Activated T-cell treated with anti-CD3 and anti-CD28 coated beads, Interleukin-2, amount 50 U/mL, for 24 hours (primary cell): Measurements from ENCODE around the gene MTMR8.

Source experiments
- DNase-seq: peaks from one replicate; pipeline ENCODE4 v3.0.0-alpha.2; 2020
- H3K27ac Mint-ChIP-seq: 2 replicates; pipeline ENCODE4 v1.8.0; 2020; ENCODE audit warnings: mild to moderate bottlenecking, mixed read lengths
- H3K27me3 Mint-ChIP-seq: 2 replicates; pipeline ENCODE4 v1.8.0; 2020; ENCODE audit warnings: mixed read lengths
- H3K36me3 Mint-ChIP-seq: 2 replicates; pipeline ENCODE4 v1.8.0; 2020; ENCODE audit warnings: low read depth, mixed read lengths
- H3K4me1 Mint-ChIP-seq: 2 replicates; pipeline ENCODE4 v1.8.0; 2020; ENCODE audit warnings: low read depth, mixed read lengths
- H3K4me3 Mint-ChIP-seq: 2 replicates; pipeline ENCODE4 v1.8.0; 2020; ENCODE audit warnings: mild to moderate bottlenecking, moderate library complexity, mixed read lengths
- H3K9me3 Mint-ChIP-seq: 2 replicates; pipeline ENCODE4 v1.8.0; 2020; ENCODE audit warnings: mixed read lengths

MTMR8 gene

GRCh38 chrX:64352081-64352480 is 43.2 kb downstream of the MTMR8 start:
- Mint-ChIP-seq H3K27me3 (peaks cover 42% of the 10 kb centered on the region), H3K9me3 (no peaks in the 10 kb centered on the region), H3K4me1 (no peaks in the 10 kb centered on the region), H3K4me3 (no peak overlapping the region), H3K36me3 (peaks cover 62% of the 10 kb centered on the region), H3K27ac (no peak overlapping the region)
- DNase-seq = no peak

GRCh38 chrX:64350521-64350920 is 44.7 kb downstream of the MTMR8 start:
- peaks cover 37% of the 10 kb centered on the region for H3K27me3 Mint-ChIP-seq

GRCh38 chrX:64350047-64350446 is 45.2 kb downstream of the MTMR8 start:
- Mint-ChIP-seq H3K4me1 (no peaks in the 10 kb centered on the region), H3K27ac (no peak overlapping the region), H3K27me3 (peaks cover 32% of the 10 kb centered on the region), H3K9me3 (no peaks in the 10 kb centered on the region), H3K4me3 (no peak overlapping the region), H3K36me3 (peaks cover 55% of the 10 kb centered on the region)
- DNase-seq = no peak

More at GRCh38 chrX:64350521-64350920, 44.7 kb downstream of the MTMR8 start:
- DNase-seq = no peak
- H3K4me3 Mint-ChIP-seq = no peak overlapping the region
- no peaks in the 10 kb centered on the region for H3K9me3 Mint-ChIP-seq
- peaks cover 60% of the 10 kb centered on the region for H3K36me3 Mint-ChIP-seq
- no peak overlapping the region for H3K27ac Mint-ChIP-seq
- no peaks in the 10 kb centered on the region for H3K4me1 Mint-ChIP-seq

GRCh38 chrX:64342811-64343210 is 52.4 kb downstream of the MTMR8 start:
- Mint-ChIP-seq H3K4me1 (no peaks in the 10 kb centered on the region), H3K27me3 (no peaks in the 10 kb centered on the region), H3K9me3 (no peaks in the 10 kb centered on the region), H3K27ac (no peak overlapping the region), H3K36me3 (peaks cover 28% of the 10 kb centered on the region), H3K4me3 (no peak overlapping the region)
- DNase-seq = no peak

- Mint-ChIP-seq H3K27me3 (peaks cover 4% of the 10 kb centered on the region), H3K36me3 (peaks cover 15% of the 10 kb centered on the region), H3K9me3 (no peaks in the 10 kb centered on the region), H3K4me3 (no peak overlapping the region), H3K27ac (no peak overlapping the region), H3K4me1 (no peaks in the 10 kb centered on the region)
- DNase-seq = no peak
These were observed 57.0 kb downstream of the MTMR8 start for GRCh38 chrX:64338296-64338695.

- Mint-ChIP-seq H3K27me3 (peaks cover 4% of the 10 kb centered on the region), H3K9me3 (no peaks in the 10 kb centered on the region), H3K4me1 (no peaks in the 10 kb centered on the region), H3K4me3 (no peak overlapping the region), H3K27ac (no peak overlapping the region), H3K36me3 (peaks cover 28% of the 10 kb centered on the region)
- no peak for DNase-seq
These were observed 60.8 kb downstream of the MTMR8 start for GRCh38 chrX:64334467-64334866.

GRCh38 chrX:64330284-64330683 is 65.0 kb downstream of the MTMR8 start:
- Mint-ChIP-seq H3K9me3 (peaks cover 2% of the 10 kb centered on the region), H3K4me1 (no peaks in the 10 kb centered on the region), H3K27me3 (peaks cover 5% of the 10 kb centered on the region), H3K36me3 (peaks cover 59% of the 10 kb centered on the region), H3K27ac (no peak overlapping the region), H3K4me3 (no peak overlapping the region)
- no peak for DNase-seq

- DNase-seq = no peak
- Mint-ChIP-seq H3K36me3 (peaks cover 82% of the 10 kb centered on the region), H3K27ac (no peak overlapping the region), H3K9me3 (peaks cover 22% of the 10 kb centered on the region), H3K4me1 (no peaks in the 10 kb centered on the region), H3K4me3 (no peak overlapping the region), H3K27me3 (peaks cover 50% of the 10 kb centered on the region)
These were observed 73.7 kb downstream of the MTMR8 start for GRCh38 chrX:64321507-64321906.

GRCh38 chrX:64313624-64314023 is 81.6 kb downstream of the MTMR8 start:
- Mint-ChIP-seq H3K4me1 (no peaks in the 10 kb centered on the region), H3K27me3 (peaks cover 37% of the 10 kb centered on the region), H3K4me3 (no peak overlapping the region), H3K9me3 (peaks cover 20% of the 10 kb centered on the region), H3K36me3 (peaks cover 25% of the 10 kb centered on the region), H3K27ac (no peak overlapping the region)
- DNase-seq = no peak

- peaks cover 20% of the 10 kb centered on the region for H3K27me3 Mint-ChIP-seq
- H3K4me1 Mint-ChIP-seq = no peaks in the 10 kb centered on the region
- H3K36me3 Mint-ChIP-seq = peaks cover 10% of the 10 kb centered on the region
- no peak for DNase-seq
- peaks cover 10% of the 10 kb centered on the region for H3K9me3 Mint-ChIP-seq
- no peak overlapping the region for H3K27ac Mint-ChIP-seq
- H3K4me3 Mint-ChIP-seq = no peak overlapping the region
These were observed 88.5 kb downstream of the MTMR8 start for GRCh38 chrX:64306712-64307111.

GRCh38 chrX:64291123-64291522 is 104.1 kb downstream of the MTMR8 start:
- peaks cover 5% of the 10 kb centered on the region for H3K9me3 Mint-ChIP-seq
- H3K4me3 Mint-ChIP-seq = no peak overlapping the region
- H3K36me3 Mint-ChIP-seq = peaks cover 7% of the 10 kb centered on the region
- no peak overlapping the region for H3K27ac Mint-ChIP-seq
- DNase-seq = no peak
- no peaks in the 10 kb centered on the region for H3K4me1 Mint-ChIP-seq
- H3K27me3 Mint-ChIP-seq = peaks cover 16% of the 10 kb centered on the region

- Mint-ChIP-seq H3K36me3 (peaks cover 72% of the 10 kb centered on the region), H3K4me1 (no peaks in the 10 kb centered on the region), H3K9me3 (no peaks in the 10 kb centered on the region), H3K27ac (no peak overlapping the region), H3K27me3 (peaks cover 25% of the 10 kb centered on the region), H3K4me3 (no peak overlapping the region)
- DNase-seq = no peak
These were observed 130.0 kb downstream of the MTMR8 start for GRCh38 chrX:64265265-64265664.

- Mint-ChIP-seq H3K4me3 (no peak within 1 kb of the TSS), H3K4me1 (no peaks in the 10 kb centered on the region), H3K9me3 (no peaks in the 10 kb centered on the region), H3K27ac (no peak within 1 kb of the TSS), H3K27me3 (peaks cover 13% of the 10 kb centered on the region), H3K36me3 (no peaks in the 10 kb centered on the region)
- no peak for DNase-seq
These were observed 164.9 kb downstream of the MTMR8 start, which contains the start of gene ASB12 for GRCh38 chrX:64230123-64230970. ASB12 (minus strand) TSS chrX:64230607; CDS start chrX:64225650, 4,957 bp downstream.

GRCh38 chrX:64229154-64229553 is 166.1 kb downstream of the MTMR8 start:
- Mint-ChIP-seq H3K36me3 (no peaks in the 10 kb centered on the region), H3K4me1 (no peaks in the 10 kb centered on the region), H3K4me3 (no peak overlapping the region), H3K27me3 (peaks cover 8% of the 10 kb centered on the region), H3K27ac (no peak overlapping the region), H3K9me3 (no peaks in the 10 kb centered on the region)
- no peak for DNase-seq
